Transverse colon (tissue), 4 donors: Measurements from ENCODE around the gene CDC45. TPM values are rescaled to one million over a fixed set of nuclear protein-coding genes. Genes with fewer than 3 reads are reported as not detected.
"Not testable (repeated sequence)": the region's sequence is repeated elsewhere in the genome, so short reads cannot be mapped to it uniquely, and the experiment has no call there.

Experiments
- DNase-seq: peaks from one replicate; pipeline ENCODE4 v3.0.0-alpha.2; 2019
- H3K27ac ChIP-seq, 4 donors: fragments of 200-600 bp; sonication (generic); 2 replicates each; pipeline ENCODE4 v1.5.1; 2016 to 2018; ENCODE audit warnings: inconsistent platforms in 4 of 4
- H3K27me3 ChIP-seq: fragments of 200-600 bp; sonication (generic); 2 replicates; pipeline ENCODE4 v1.5.1; 2017; ENCODE audit warnings: inconsistent platforms
- H3K36me3 ChIP-seq, 4 donors: fragments of 200-600 bp; sonication (generic); 2 replicates each; pipeline ENCODE4 v1.5.1; 2017 to 2019; ENCODE audit warnings: inconsistent platforms in 4 of 4
- H3K4me1 ChIP-seq, 4 donors: fragments of 200-600 bp; sonication (generic); 2 replicates each; pipeline ENCODE4 v1.5.1; 2017 to 2020; ENCODE audit warnings: inconsistent platforms in 4 of 4
- H3K4me3 ChIP-seq, 4 donors: fragments of 200-600 bp; sonication (generic); 1 replicate in 1 of 4; 2 replicates in 3 of 4; pipeline versions ENCODE4 v1.5.1 to v1.6.1; 2017 to 2019; ENCODE audit warnings: inconsistent platforms in 4 of 4
- H3K9me3 ChIP-seq, 2 donors: fragments of 200-600 bp; sonication (generic); 2 replicates each; pipeline ENCODE4 v1.5.1; 2017 to 2019; ENCODE audit warnings: inconsistent platforms in 2 of 2
- EP300 ChIP-seq: sonication (generic); formaldehyde crosslinking; IDR thresholded peaks from one replicate; pipeline ENCODE4 v1.6.1; 2017; ENCODE audit warnings: antibody characterized with exemption, low read depth
- POLR2A ChIP-seq: fragments of 450-650 bp; IDR thresholded peaks from one replicate; pipeline ENCODE4 v1.6.1; 2016; ENCODE audit warnings: antibody characterized with exemption, mild to moderate bottlenecking, moderate library complexity
- POLR2AphosphoS5 ChIP-seq, 3 donors: sonication (generic); formaldehyde crosslinking; IDR thresholded peaks; one replicate each; pipeline ENCODE4 v1.6.1; 2016; ENCODE audit warnings: antibody characterized with exemption in 3 of 3
- WGBS, 2 donors: methylation state at CpG; one replicate each; pipeline ENCODE4 v1.1.5; 2018; ENCODE audit warnings: low coverage in 1 of 2; 5-methylcytosine and 5-hydroxymethylcytosine counted together
- in situ Hi-C, 4 donors: fragments of 200-750 bp; cut with MboI; loops; one replicate each; pipeline versions ENCODE4 v1.15.0 to v1.15.1; 2017; ENCODE audit warnings: low sequenced_read_pairs in 3 of 4, low pct_ligation_motif_present in 1 of 4, low pct_unique_long_range_greater_than_20kb in 1 of 4
- intact Hi-C: fragments of 100-400 bp; cut with DNase I; formaldehyde crosslinking; loops from one replicate; pipeline ENCODE4 v1.15.1; 2023; ENCODE audit warnings: low total_unique reads
- total RNA-seq, 4 donors: library from RNA; depleted of rRNA; stranded (reverse); fragments of >200 nt; gene quantifications; one replicate each; pipeline ENCODE4 v1.1.0, GENCODE V29; 2016
- TF ChIP-seq, protein P1 (sequence below), 5 experiments: fragments of 200-600 bp in 3 of 5; fragments of 450-650 bp in 2 of 5; sonication (generic) in 3 of 5; IDR thresholded peaks; 1 replicate in 2 of 5; 2 replicates in 3 of 5; pipeline ENCODE4 v1.5.1; 2016 to 2017; ENCODE audit warnings: antibody characterized with exemption in 5 of 5, inconsistent platforms in 3 of 5, mild to moderate bottlenecking in 2 of 5, moderate library complexity in 1 of 5

The CDC45 gene
- total RNA-seq, 4 donors from 2014 or later, result 1.1 to 2.0 (median 1.2) TPM; not detected in 1

DNA sequence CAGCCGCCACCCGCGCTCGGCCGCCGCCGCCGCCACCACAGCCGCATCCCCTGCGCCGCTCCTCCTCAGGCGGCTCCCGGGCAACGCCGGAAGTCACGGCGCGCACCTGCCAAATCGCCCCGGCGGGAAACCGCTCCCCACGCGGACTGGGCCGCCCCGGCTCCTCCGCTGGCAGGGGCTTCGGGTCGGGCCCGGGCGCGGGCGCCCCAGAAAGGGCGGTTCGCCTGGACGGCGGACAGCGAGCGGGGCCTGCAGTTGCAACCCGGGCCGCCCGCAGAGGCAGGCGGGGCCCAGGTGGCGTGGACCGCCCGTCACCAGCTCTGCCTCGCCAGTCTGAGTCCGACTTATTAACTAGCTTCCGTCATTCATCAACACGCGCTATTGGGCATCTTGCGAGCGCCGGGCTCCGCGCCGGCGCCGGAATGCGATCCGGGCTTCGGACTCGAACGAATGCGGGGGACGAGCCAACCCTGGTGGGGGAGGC is 48.0 kb upstream of the CDC45 start, which contains the start of gene HIRA:
Gene HIRA, minus strand, starts transcription at position 85 of the 484 bp plus-strand sequence. CDS start 257 bp downstream, outside the sequence.
- WGBS, 2 donors, result 0% methylated on average over 39 of the region's 66 CpGs; no CpG with 5 or more reads in 1 of the 2 donors

DNA sequence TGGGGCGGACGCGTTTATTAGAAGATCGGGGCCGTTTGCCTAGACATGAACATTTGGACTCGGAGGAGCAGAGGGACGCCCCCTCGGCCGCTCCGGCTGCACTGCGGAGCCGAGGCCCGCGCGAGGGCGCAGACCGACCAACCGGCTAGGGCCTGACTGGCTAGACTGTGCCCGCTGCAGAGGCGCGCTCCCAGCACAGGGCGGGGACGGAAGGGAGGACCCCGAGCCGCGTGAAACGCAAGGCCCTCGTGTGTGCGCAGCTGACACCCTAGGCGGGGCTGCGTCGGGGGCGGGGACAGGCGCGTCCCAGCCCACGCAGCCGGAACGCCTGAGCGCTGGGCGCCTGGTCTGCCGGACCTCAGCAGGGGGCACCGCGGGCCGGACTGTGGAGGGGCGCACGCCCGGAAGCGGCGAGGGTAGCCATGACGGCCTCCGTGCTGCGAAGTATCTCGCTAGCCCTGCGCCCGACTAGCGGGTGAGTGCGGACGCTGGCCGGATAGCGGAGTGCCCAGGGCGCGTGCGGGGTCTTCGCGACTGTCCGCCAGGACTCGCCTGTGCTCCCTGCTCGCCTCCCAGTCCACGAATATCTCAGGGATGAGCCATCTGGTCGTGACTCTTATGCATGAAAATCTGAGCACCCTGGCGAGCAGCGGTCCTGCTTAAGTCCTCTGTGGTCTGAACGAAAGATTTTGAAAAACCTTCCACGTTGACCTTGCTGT is 47.4 kb upstream of the CDC45 start, which contains the start of gene MRPL40:
Gene MRPL40, plus strand, starts transcription at position 413 of the 719 bp plus-strand sequence. Its CDS starts 10 bp downstream, at position 423.
- TF ChIP-seq POLR2A (peak; percentile 94), POLR2AphosphoS5 (IDR thresholded peaks at IDR 0.05) (peak; percentile 93 to 96 (median 96)), EP300 (no peak)
- TF ChIP-seq, protein P1, sequence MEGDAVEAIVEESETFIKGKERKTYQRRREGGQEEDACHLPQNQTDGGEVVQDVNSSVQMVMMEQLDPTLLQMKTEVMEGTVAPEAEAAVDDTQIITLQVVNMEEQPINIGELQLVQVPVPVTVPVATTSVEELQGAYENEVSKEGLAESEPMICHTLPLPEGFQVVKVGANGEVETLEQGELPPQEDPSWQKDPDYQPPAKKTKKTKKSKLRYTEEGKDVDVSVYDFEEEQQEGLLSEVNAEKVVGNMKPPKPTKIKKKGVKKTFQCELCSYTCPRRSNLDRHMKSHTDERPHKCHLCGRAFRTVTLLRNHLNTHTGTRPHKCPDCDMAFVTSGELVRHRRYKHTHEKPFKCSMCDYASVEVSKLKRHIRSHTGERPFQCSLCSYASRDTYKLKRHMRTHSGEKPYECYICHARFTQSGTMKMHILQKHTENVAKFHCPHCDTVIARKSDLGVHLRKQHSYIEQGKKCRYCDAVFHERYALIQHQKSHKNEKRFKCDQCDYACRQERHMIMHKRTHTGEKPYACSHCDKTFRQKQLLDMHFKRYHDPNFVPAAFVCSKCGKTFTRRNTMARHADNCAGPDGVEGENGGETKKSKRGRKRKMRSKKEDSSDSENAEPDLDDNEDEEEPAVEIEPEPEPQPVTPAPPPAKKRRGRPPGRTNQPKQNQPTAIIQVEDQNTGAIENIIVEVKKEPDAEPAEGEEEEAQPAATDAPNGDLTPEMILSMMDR (IDR thresholded peaks at IDR 0.05), result peak in 2 of 5 experiments; percentile 6 to 13

More for the DNA sequence above, 48.0 kb upstream of the CDC45 start, which contains the start of gene HIRA:
- peak; percentile 82 for DNase-seq
- TF ChIP-seq POLR2A (no peak), POLR2AphosphoS5 (IDR thresholded peaks at IDR 0.05) (peak in 1 of 3 donors; percentile 58)
- peak within 1 kb of the TSS; percentile 95 to 99 (median 98) for H3K27ac ChIP-seq
- H3K36me3 ChIP-seq, result peaks cover 0 to 7% (median 0%) of the 10 kb centered on the region in 4 donors
- H3K4me3 ChIP-seq, result peak within 1 kb of the TSS; percentile 67 to 95 (median 79)
- H3K9me3 ChIP-seq, result no peaks in the 10 kb centered on the region
- in situ Hi-C loops (no loop called here), intact Hi-C loops (no loop called here)
- no peaks in the 10 kb centered on the region for H3K27me3 ChIP-seq
- H3K4me1 ChIP-seq, result peaks cover 19 to 34% (median 26%) of the 10 kb centered on the region in 4 donors

DNA sequence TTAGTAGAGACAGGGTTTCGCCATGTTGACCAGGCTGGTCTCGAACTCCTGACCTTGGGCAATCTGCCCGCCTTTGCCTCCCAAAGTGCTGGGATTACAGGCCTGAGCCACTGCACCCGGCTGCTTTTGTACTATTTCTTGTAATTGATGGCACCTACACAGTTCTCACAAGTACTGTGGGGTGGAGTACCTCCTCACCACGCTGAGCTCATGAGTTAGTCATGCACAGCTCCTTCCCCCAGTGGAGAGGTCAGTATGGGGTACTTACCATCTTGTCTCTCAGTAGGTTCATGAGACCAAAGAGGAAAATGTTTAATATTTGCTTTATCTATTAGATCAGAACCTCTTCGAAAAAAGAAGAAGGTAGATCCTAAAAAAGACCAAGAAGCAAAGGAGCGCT is 45.3 kb upstream of the CDC45 start:
- intact Hi-C loops (no loop called here), in situ Hi-C loops (no loop called here)
- no peak overlapping the region for H3K27ac ChIP-seq
- peaks cover 19 to 27% (median 23%) of the 10 kb centered on the region in 4 donors for H3K4me1 ChIP-seq
- peaks cover 0 to 7% (median 0%) of the 10 kb centered on the region in 4 donors for H3K36me3 ChIP-seq
- H3K27me3 ChIP-seq, result no peaks in the 10 kb centered on the region
- no peak for TF ChIP-seq POLR2A
- no peak overlapping the region for H3K4me3 ChIP-seq
- WGBS, 2 donors, result 89 to 92% methylated on average over 3 to 7 of the region's 7 CpGs
- H3K9me3 ChIP-seq, result no peaks in the 10 kb centered on the region
- DNase-seq, result no peak

More for the DNA sequence above, 47.4 kb upstream of the CDC45 start, which contains the start of gene MRPL40:
- Histone ChIP-seq H3K9me3 (no peaks in the 10 kb centered on the region), H3K27me3 (no peaks in the 10 kb centered on the region), H3K4me1 (peaks cover 19 to 34% (median 26%) of the 10 kb centered on the region in 4 donors), H3K27ac (peak within 1 kb of the TSS; percentile 95 to 99 (median 98)), H3K36me3 (peaks cover 0 to 7% (median 0%) of the 10 kb centered on the region in 4 donors), H3K4me3 (peak within 1 kb of the TSS; percentile 64 to 95 (median 79))
- in situ Hi-C loops, result no loop called here
- peak; percentile 95 for DNase-seq
- intact Hi-C loops, result no loop called here
- 0% methylated on average over 4 to 50 of the region's 74 CpGs for WGBS, 2 donors

DNA sequence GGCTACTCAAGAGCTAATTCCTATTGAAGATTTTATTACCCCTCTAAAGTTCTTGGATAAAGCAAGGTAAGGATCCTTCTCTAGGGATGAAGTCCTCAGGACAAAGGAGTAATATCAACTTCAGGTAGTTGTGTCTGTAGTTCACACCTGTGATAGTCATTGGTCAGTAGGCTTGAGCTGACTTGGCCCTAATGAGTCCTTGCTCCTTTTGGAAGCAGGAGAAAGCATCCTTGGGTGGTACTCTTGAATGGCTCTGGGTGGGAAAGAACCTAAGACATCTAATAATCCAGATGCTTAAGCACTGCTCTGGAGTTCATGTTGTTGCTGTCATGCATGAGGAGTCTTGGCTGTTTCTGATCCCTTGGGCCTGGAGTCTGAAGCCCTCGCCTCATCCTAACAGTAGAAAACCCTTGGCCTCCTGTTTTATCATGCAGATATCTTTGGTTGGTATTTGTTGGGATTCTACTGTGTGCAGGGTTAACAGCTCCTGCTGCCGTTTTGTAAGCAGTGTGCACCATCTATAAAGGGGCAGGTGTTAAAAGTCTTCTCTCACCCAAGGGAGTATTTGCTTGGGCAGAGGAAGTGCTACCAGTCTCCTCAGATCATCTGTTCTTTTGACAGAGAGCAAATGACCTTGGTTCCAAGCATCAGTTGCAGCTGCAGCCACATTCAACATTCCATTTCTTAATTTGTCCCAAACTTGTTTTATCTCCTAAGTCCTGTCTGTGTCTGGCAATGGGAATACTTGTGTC is 44.7 kb upstream of the CDC45 start:
- Histone ChIP-seq H3K9me3 (no peaks in the 10 kb centered on the region), H3K27me3 (no peaks in the 10 kb centered on the region), H3K27ac (no peak overlapping the region), H3K4me3 (no peak overlapping the region), H3K4me1 (peaks cover 13 to 21% (median 17%) of the 10 kb centered on the region in 4 donors), H3K36me3 (peaks cover 0 to 7% (median 0%) of the 10 kb centered on the region in 4 donors)
- no peak for DNase-seq
- intact Hi-C loops, result no loop called here
- 75% methylated on average over 2 of the region's 2 CpGs; no CpG with 5 or more reads in 1 of the 2 donors for WGBS, 2 donors
- in situ Hi-C loops, result no loop called here
- TF ChIP-seq EP300 (no peak), POLR2AphosphoS5 (IDR thresholded peaks at IDR 0.05) (no peak), POLR2A (no peak)
- TF ChIP-seq, protein P1 (IDR thresholded peaks at IDR 0.05), result no peak

DNA sequence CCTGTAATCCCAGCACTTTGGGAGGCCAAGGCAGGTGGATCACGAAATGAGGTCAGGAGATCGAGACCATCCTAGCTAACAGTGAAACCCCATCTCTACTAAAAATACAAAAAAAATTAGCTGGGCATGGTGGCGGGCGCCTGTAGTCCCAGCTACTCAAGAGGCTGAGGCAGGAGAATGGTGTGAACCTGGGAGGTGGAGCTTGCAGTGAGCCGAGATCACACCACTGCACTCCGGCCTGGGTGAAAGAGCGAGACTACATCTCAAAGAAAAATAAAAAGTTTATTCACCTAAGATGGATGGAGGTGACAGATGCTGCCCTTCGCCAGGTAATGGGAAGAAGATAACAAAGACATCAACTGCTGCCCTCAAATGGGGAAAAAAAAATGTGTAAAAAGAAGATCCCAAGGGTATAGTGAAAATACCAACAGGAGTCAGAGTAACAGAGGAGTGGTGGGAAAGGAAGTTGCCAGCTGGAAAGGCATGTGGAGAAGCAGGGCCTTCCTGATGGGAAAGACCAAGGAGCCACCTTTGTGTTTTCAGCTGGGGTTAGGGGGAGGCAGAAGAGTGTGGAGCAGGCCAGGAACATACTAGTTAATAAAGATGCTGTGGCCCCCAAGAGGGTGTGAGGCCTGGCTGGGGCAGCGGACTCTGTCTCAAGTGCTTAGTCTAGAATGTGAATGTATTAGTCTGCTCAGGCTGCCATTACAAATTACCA is 43.1 kb upstream of the CDC45 start:
- H3K27me3 ChIP-seq, intact Hi-C loops, DNase-seq, H3K36me3 ChIP-seq, H3K4me3 ChIP-seq, H3K4me1 ChIP-seq, H3K9me3 ChIP-seq, in situ Hi-C loops, H3K27ac ChIP-seq: not testable (repeated sequence)
- 92 to 96% methylated on average over 6 to 9 of the region's 9 CpGs for WGBS, 2 donors
